Calu3 (cell line): ENCODE data around the gene REM2. TPM values are rescaled to one million over a fixed set of nuclear protein-coding genes. Genes with fewer than 3 reads are reported as not detected.

Source experiments
- BruUV-seq: library from RNA; stranded (reverse); fragments of 400-500 nt; replicated peaks from 2 replicates; lab custom pipeline; 2021; lab: Mats Ljungman, UMichigan
- CTCF ChIA-PET: fragments of 300-600 bp; sonication (Branson Sonifier 250); formaldehyde crosslinking; loops from one replicate; lab custom pipeline; 2022; ENCODE audit warnings: antibody characterized with exemption; lab: Charles Lee
- DNase-seq: peaks from one replicate; pipeline ENCODE4 v3.0.0; 2022
- H3K27ac Mint-ChIP-seq: one replicate; pipeline ENCODE4 v1.8.0; 2022; ENCODE audit warnings: mixed read lengths; ENCODE audit not compliant: unreplicated experiment
- H3K27me3 Mint-ChIP-seq: one replicate; pipeline ENCODE4 v1.8.0; 2022; ENCODE audit warnings: mixed read lengths; ENCODE audit not compliant: unreplicated experiment
- H3K36me3 Mint-ChIP-seq: one replicate; pipeline ENCODE4 v1.8.0; 2022; ENCODE audit warnings: mild to moderate bottlenecking, moderate library complexity, mixed read lengths; ENCODE audit not compliant: insufficient read depth, unreplicated experiment
- H3K4me1 Mint-ChIP-seq: one replicate; pipeline ENCODE4 v1.8.0; 2022; ENCODE audit warnings: mild to moderate bottlenecking, low read depth, mixed read lengths; ENCODE audit not compliant: unreplicated experiment
- H3K4me3 Mint-ChIP-seq: one replicate; pipeline ENCODE4 v1.8.0; 2022; ENCODE audit warnings: mild to moderate bottlenecking, low read depth, moderate library complexity, mixed read lengths; ENCODE audit not compliant: unreplicated experiment
- H3K9me3 Mint-ChIP-seq: one replicate; pipeline ENCODE4 v1.8.0; 2022; ENCODE audit warnings: low read depth, mixed read lengths; ENCODE audit not compliant: unreplicated experiment
- CTCF ChIP-seq: fragments of 200-600 bp; IDR thresholded peaks from one replicate; pipeline ENCODE4 v1.8.0; 2022; ENCODE audit warnings: antibody characterized with exemption; ENCODE audit not compliant: unreplicated experiment
- intact Hi-C: fragments of 100-400 bp; cut with micrococcal nuclease; formaldehyde crosslinking; loops from one replicate; pipeline ENCODE4 v1.10.0; 2022; ENCODE audit not compliant: unreplicated experiment
- total RNA-seq: library from RNA; stranded (reverse); gene quantifications from 2 replicates; pipeline ENCODE4 v1.2.3, GENCODE V29; 2022

REM2 gene
- total RNA-seq, 1 experiment from 2014 or later, result 0.85 TPM

DNA sequence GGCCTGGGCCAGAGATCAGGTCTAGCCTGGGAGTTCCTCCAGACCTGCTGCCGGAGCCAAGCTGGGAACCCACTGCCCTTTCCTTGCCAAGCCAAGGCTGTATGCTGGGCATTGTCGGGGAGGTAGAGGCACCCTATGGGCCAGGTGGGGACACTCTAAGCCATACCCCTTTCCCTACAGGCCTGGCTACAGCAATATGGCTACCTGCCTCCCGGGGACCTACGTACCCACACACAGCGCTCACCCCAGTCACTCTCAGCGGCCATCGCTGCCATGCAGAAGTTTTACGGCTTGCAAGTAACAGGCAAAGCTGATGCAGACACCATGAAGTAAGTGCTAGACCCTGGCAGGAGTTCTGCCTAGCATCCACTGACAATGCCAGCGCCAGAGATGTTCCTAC, 41.7 kb upstream of the REM2 start:
- Mint-ChIP-seq H3K27me3 (peaks cover 26% of the 10 kb centered on the region), H3K4me3 (no peak overlapping the region), H3K4me1 (peaks cover 20% of the 10 kb centered on the region), H3K27ac (no peak overlapping the region), H3K36me3 (peaks cover 13% of the 10 kb centered on the region), H3K9me3 (no peaks in the 10 kb centered on the region)
- CTCF ChIA-PET, result interaction anchor here (1.6 kb wide), 1 partner anchor 18 kb away, joined by 5 read pairs; no protein-coding TSS in a partner anchor
- intact Hi-C loops, result no loop called here
- no peak for TF ChIP-seq CTCF
- DNase-seq, result no peak
- BruUV-seq, result no TSS peak

GRCh38 chr14:22841769-22842168, 41.3 kb upstream of the REM2 start:
- Mint-ChIP-seq H3K27ac (no peak overlapping the region), H3K27me3 (peaks cover 21% of the 10 kb centered on the region), H3K4me1 (peaks cover 15% of the 10 kb centered on the region), H3K4me3 (no peak overlapping the region), H3K36me3 (peaks cover 8% of the 10 kb centered on the region), H3K9me3 (no peaks in the 10 kb centered on the region)
- CTCF ChIA-PET, result no interaction called here
- no peak for TF ChIP-seq CTCF
- DNase-seq, result no peak
- BruUV-seq, result no TSS peak
- intact Hi-C loops, result no loop called here

DNA sequence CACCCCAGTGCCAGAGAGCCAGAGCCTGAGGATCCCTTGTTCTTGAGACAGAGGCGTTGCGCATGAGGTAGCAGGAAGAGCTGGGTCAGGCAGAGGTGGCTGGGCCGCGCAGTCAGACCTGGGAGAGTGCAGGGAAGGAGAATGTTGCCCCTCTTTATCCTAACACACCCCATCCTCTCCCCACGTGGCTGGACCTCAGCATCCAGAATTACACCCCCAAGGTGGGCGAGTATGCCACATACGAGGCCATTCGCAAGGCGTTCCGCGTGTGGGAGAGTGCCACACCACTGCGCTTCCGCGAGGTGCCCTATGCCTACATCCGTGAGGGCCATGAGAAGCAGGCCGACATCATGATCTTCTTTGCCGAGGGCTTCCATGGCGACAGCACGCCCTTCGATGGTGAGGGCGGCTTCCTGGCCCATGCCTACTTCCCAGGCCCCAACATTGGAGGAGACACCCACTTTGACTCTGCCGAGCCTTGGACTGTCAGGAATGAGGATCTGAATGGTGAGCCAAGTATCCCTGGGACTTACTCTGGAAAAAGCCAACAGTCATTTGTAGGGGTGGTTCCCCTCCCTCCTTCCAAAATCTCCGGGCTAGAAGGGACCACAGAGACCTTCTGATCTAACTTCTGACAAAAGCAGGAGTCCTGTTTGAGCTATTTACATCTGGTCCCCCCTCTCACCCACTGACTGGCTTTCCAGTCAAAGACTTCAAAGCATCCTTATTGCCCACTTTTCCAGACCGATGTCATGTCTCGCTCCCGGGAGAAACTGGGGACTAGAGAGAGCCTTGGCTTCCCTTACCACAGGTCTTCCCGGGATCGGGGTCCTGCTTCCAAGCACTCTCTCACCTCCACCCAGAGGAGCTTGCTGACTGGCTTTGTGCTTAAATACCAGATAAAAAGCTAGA, 40.6 kb upstream of the REM2 start:
- Mint-ChIP-seq H3K9me3 (no peaks in the 10 kb centered on the region), H3K27ac (no peak overlapping the region), H3K27me3 (peaks cover 14% of the 10 kb centered on the region), H3K36me3 (peaks cover 1% of the 10 kb centered on the region), H3K4me3 (no peak overlapping the region), H3K4me1 (peaks cover 8% of the 10 kb centered on the region)
- DNase-seq, result no peak
- no peak for TF ChIP-seq CTCF
- CTCF ChIA-PET, result no interaction called here
- intact Hi-C loops, result no loop called here
- no TSS peak for BruUV-seq

DNA sequence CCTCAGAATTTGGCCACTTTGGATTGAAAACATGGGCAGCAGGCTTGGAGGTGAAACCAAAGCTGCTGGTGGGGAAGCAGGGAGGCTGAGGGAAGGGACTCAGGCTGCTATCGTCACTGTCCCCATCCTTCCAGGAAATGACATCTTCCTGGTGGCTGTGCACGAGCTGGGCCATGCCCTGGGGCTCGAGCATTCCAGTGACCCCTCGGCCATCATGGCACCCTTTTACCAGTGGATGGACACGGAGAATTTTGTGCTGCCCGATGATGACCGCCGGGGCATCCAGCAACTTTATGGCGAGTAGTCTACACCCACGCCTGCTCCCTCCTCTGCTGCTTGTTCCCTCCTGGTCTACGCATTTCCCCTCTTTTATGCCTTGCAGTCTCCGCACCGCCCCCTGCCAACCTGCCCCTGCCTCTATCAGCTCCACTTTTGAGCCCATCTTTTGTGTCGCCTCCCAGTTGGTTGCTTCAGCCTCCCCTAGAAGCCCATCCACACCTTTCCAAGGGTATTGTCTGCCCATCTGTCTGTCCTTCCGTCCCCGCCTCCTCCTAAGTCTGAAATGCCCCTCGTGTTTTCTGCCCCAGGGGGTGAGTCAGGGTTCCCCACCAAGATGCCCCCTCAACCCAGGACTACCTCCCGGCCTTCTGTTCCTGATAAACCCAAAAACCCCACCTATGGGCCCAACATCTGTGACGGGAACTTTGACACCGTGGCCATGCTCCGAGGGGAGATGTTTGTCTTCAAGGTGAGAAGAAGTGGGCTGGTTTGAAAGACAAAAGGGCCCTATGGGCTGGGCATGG, 39.7 kb upstream of the REM2 start:
- peaks cover 8% of the 10 kb centered on the region for H3K4me1 Mint-ChIP-seq
- CTCF ChIA-PET, result no interaction called here
- intact Hi-C loops, result no loop called here
- H3K27ac Mint-ChIP-seq, result no peak overlapping the region
- H3K36me3 Mint-ChIP-seq, result no peaks in the 10 kb centered on the region
- DNase-seq, result no peak
- no peak for TF ChIP-seq CTCF
- BruUV-seq, result no TSS peak
- peaks cover 12% of the 10 kb centered on the region for H3K27me3 Mint-ChIP-seq
- no peak overlapping the region for H3K4me3 Mint-ChIP-seq
- no peaks in the 10 kb centered on the region for H3K9me3 Mint-ChIP-seq
